WTC11 (cell line): ENCODE data around the gene MAMSTR. TPM values are rescaled to one million over a fixed set of nuclear protein-coding genes. Genes with fewer than 3 reads are reported as not detected.

Experiments used
- ATAC-seq: fragments of 200-7000 bp; cut with Tn5 transposase; 2 replicates; pipeline ENCODE4 v1.10.0; 2021; ENCODE audit warnings: mild to moderate bottlenecking, moderate library complexity
- CTCF ChIA-PET: fragments of 300-600 bp; sonication (Branson Sonifier 250); formaldehyde crosslinking; loops from one replicate; lab custom pipeline; 2021; ENCODE audit warnings: antibody characterized with exemption; lab: Charles Lee
- POLR2A ChIA-PET: fragments of 350-600 bp; sonication (Branson Sonifier 250); formaldehyde crosslinking; loops from one replicate; lab custom pipeline; 2021; ENCODE audit warnings: antibody characterized with exemption; lab: Charles Lee
- DNase-seq: peaks from one replicate; pipeline ENCODE4 v3.0.0; 2021; ENCODE audit warnings: low spot score
- H3K27ac Mint-ChIP-seq: 2 replicates; pipeline ENCODE4 v1.8.0; 2021; ENCODE audit warnings: mixed read lengths
- H3K27me3 Mint-ChIP-seq: 2 replicates; pipeline ENCODE4 v1.8.0; 2021; ENCODE audit warnings: low read depth, mild to moderate bottlenecking, moderate library complexity, mixed read lengths
- H3K36me3 Mint-ChIP-seq: 2 replicates; pipeline ENCODE4 v1.8.0; 2021; ENCODE audit warnings: mixed read lengths
- H3K4me1 Mint-ChIP-seq: 2 replicates; pipeline ENCODE4 v1.8.0; 2022; ENCODE audit warnings: mixed read lengths
- H3K4me3 Mint-ChIP-seq: 2 replicates; pipeline ENCODE4 v1.8.0; 2021; ENCODE audit warnings: mild to moderate bottlenecking, moderate library complexity, mixed read lengths
- H3K9me3 Mint-ChIP-seq: 2 replicates; pipeline ENCODE4 v1.8.0; 2021; ENCODE audit warnings: mixed read lengths
- EMX1 ChIP-seq: fragments of 250-450 bp; sonication (Bioruptor Pico); IDR thresholded peaks from 2 replicates; pipeline ENCODE4 v1.8.0; 2021; ENCODE audit warnings: mild to moderate bottlenecking
- ETV6 ChIP-seq: sonication (generic); formaldehyde crosslinking; IDR thresholded peaks from 2 replicates; pipeline ENCODE4 v1.8.1; 2022; ENCODE audit warnings: mild to moderate bottlenecking, missing genetic modification reagents
- FOXJ3 ChIP-seq: sonication (generic); formaldehyde crosslinking; IDR thresholded peaks from 2 replicates; pipeline ENCODE4 v1.9.0; 2021; ENCODE audit warnings: missing genetic modification reagents, mild to moderate bottlenecking, borderline replicate concordance
- FOXK1 ChIP-seq: sonication (generic); formaldehyde crosslinking; IDR thresholded peaks from 2 replicates; pipeline ENCODE4 v1.8.0; 2022; ENCODE audit warnings: mild to moderate bottlenecking, moderate library complexity, missing genetic modification reagents
- IRF1 ChIP-seq: sonication (generic); formaldehyde crosslinking; IDR thresholded peaks from 2 replicates; pipeline ENCODE4 v1.8.0; 2023; ENCODE audit warnings: missing genetic modification reagents
- IRF2 ChIP-seq: sonication (generic); formaldehyde crosslinking; IDR thresholded peaks from 2 replicates; pipeline ENCODE4 v1.8.0; 2022; ENCODE audit warnings: low read depth, missing genetic modification reagents, borderline replicate concordance
- RELA ChIP-seq: sonication (generic); formaldehyde crosslinking; IDR thresholded peaks from 2 replicates; pipeline ENCODE4 v1.8.1; 2022; ENCODE audit warnings: missing genetic modification reagents, mild to moderate bottlenecking, borderline replicate concordance
- STAT6 ChIP-seq: sonication (generic); formaldehyde crosslinking; conservative IDR thresholded peaks from 2 replicates; pipeline ENCODE4 v1.8.1; 2023; ENCODE audit warnings: mild to moderate bottlenecking, low read depth, missing genetic modification reagents, moderate library complexity
- TCF7 ChIP-seq: sonication (generic); formaldehyde crosslinking; IDR thresholded peaks from 2 replicates; pipeline ENCODE4 v1.8.0; 2022; ENCODE audit warnings: mild to moderate bottlenecking, low read depth, missing genetic modification reagents, moderate library complexity
- ZMAT4 ChIP-seq: fragments of 250-450 bp; sonication (Bioruptor Pico); IDR thresholded peaks from 2 replicates; pipeline ENCODE4 v1.9.0; 2021; ENCODE audit warnings: mild to moderate bottlenecking
- ZNF121 ChIP-seq: sonication (generic); formaldehyde crosslinking; IDR thresholded peaks from 2 replicates; pipeline ENCODE4 v1.8.0; 2023; ENCODE audit warnings: missing genetic modification reagents
- ZNF219 ChIP-seq: sonication (generic); formaldehyde crosslinking; IDR thresholded peaks from 2 replicates; pipeline ENCODE4 v1.8.0; 2023; ENCODE audit warnings: missing genetic modification reagents, mild to moderate bottlenecking, borderline replicate concordance
- ZNF281 ChIP-seq: sonication (generic); formaldehyde crosslinking; IDR thresholded peaks from 2 replicates; pipeline ENCODE4 v1.8.0; 2023; ENCODE audit warnings: mild to moderate bottlenecking, missing genetic modification reagents
- ZNF423 ChIP-seq: fragments of 250-450 bp; sonication (Bioruptor Pico); IDR thresholded peaks from 2 replicates; pipeline ENCODE4 v2.1.2; 2022; ENCODE audit warnings: mild to moderate bottlenecking, moderate library complexity
- total RNA-seq: library from RNA; stranded (reverse); gene quantifications from 3 replicates; pipeline ENCODE4 v1.2.3, GENCODE V29; 2021
- TF ChIP-seq, protein P1 (sequence below): fragments of 250-450 bp; sonication (Bioruptor Pico); IDR thresholded peaks from 2 replicates; pipeline ENCODE4 v1.9.0; 2021; ENCODE audit warnings: mild to moderate bottlenecking, borderline replicate concordance
- TF ChIP-seq, protein P2 (sequence below): sonication (generic); formaldehyde crosslinking; IDR thresholded peaks from 2 replicates; pipeline ENCODE4 v1.8.1; 2022; ENCODE audit warnings: mild to moderate bottlenecking, missing genetic modification reagents, moderate library complexity, borderline replicate concordance
- TF ChIP-seq, protein P3 (sequence below): sonication (generic); formaldehyde crosslinking; IDR thresholded peaks from 2 replicates; pipeline ENCODE4 v1.8.0; 2022; ENCODE audit warnings: mild to moderate bottlenecking, missing genetic modification reagents

Gene MAMSTR
- total RNA-seq, 1 experiment from 2014 or later: 1.4 TPM

DNA sequence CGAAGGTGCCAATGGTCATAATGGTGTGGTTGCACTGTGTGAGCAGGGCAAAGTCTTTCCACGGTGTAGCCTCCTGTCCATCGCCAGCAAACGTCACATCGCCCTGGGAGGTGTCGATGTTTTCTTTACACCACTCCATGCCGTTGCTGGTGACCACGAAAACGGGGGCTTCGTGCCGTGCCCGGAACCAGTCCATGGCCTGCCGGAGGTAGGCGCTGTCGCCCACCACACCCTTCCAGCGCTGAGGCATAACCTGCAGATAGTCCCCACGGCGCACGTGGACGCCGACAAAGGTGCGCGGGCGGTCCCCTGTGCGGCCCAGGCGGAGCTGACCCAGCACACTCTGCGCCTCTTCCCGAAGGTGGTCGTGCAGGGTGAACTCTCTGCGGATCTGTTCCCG is 30.8 kb upstream of the MAMSTR start (continued):
- TF ChIP-seq, protein P1, sequence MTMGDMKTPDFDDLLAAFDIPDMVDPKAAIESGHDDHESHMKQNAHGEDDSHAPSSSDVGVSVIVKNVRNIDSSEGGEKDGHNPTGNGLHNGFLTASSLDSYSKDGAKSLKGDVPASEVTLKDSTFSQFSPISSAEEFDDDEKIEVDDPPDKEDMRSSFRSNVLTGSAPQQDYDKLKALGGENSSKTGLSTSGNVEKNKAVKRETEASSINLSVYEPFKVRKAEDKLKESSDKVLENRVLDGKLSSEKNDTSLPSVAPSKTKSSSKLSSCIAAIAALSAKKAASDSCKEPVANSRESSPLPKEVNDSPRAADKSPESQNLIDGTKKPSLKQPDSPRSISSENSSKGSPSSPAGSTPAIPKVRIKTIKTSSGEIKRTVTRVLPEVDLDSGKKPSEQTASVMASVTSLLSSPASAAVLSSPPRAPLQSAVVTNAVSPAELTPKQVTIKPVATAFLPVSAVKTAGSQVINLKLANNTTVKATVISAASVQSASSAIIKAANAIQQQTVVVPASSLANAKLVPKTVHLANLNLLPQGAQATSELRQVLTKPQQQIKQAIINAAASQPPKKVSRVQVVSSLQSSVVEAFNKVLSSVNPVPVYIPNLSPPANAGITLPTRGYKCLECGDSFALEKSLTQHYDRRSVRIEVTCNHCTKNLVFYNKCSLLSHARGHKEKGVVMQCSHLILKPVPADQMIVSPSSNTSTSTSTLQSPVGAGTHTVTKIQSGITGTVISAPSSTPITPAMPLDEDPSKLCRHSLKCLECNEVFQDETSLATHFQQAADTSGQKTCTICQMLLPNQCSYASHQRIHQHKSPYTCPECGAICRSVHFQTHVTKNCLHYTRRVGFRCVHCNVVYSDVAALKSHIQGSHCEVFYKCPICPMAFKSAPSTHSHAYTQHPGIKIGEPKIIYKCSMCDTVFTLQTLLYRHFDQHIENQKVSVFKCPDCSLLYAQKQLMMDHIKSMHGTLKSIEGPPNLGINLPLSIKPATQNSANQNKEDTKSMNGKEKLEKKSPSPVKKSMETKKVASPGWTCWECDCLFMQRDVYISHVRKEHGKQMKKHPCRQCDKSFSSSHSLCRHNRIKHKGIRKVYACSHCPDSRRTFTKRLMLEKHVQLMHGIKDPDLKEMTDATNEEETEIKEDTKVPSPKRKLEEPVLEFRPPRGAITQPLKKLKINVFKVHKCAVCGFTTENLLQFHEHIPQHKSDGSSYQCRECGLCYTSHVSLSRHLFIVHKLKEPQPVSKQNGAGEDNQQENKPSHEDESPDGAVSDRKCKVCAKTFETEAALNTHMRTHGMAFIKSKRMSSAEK (CRISPR knock-in tag): no peak
- TF ChIP-seq ZNF219: no peak
- no peak for TF ChIP-seq ZNF423 (CRISPR knock-in tag)

DNA sequence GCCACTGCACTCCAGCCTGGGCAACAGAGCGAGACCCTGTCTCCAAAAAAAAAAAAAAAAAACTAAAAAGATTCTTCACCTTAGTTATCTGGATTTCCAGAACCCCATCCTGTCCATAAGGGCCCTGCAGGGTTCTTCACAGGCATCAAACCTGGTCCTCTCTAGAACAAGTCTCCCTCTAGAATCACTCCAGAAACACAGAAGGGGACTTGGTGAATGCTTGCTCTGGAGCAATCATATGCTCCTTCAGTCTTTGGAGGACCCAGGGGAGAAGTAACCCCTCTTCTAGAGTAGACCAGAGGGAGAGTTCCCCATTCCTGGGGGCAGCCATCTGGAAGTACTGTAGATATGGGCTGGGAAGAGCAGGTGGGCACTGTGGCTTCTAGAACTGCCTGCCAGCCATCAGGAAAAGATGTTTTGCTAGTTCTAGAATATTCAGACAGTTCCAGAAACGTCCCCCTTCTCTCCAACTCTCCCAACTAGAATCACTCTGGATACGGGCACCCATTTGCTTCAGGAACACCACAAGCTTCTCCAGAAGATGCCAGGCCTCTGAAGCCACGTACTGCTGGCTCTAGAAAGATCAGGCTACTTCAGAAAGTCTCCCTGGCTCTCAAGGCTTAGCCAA is 30.2 kb upstream of the MAMSTR start:
- Mint-ChIP-seq H3K27me3 (peaks cover 14% of the 10 kb centered on the region), H3K36me3 (peaks cover 18% of the 10 kb centered on the region; the same call in 1 of the 2 replicates), H3K27ac (no peak overlapping the region), H3K9me3 (no peaks in the 10 kb centered on the region), H3K4me1 (peaks cover 43% of the 10 kb centered on the region), H3K4me3 (no peak overlapping the region)
- POLR2A ChIA-PET: no interaction called here
- CTCF ChIA-PET: no interaction called here
- no peak for DNase-seq
- no peak for ATAC-seq
- no peak for TF ChIP-seq IRF2 (CRISPR knock-in tag)
- no peak for TF ChIP-seq STAT6 (CRISPR knock-in tag)

DNA sequence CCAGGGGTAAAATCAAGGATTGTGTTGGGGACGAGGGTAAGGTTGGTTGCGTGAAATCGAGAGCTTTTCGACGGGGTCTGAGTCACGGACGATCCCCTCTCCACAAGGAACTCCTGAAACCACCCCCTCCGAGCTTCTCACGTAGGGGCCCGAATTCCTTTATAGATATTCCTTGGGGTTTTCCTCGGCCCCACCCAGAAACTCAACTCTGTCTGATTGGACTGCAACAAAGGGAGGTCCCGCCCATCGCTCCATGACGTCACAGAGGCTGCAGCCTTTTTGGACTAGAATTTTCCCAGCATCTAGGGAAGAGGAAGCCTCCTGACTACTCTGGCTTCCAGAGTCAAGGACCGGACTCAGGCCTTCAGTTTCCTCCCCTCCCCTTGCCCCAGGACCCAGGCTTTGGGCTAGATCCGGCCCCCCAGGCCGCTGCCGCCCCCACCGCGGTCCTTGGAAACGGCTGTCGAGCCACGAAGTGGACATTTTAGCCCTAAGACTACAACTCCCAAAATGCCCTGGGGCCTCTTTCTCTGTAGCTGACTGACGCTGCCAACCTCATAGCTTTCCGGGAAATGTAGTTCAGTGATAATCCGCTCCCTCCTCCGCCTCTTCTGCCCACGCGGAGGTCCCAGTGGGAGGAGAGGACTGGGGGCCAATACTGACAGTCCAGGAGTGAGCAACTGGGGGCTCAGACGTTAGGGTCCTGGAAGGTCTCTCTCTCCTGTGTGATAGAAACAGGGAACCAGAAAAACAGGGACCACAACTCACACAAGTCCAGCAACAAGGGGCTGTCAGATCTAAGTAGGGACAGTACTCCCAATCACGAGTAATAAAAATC is 27.4 kb upstream of the MAMSTR start, which contains the start of gene IZUMO1:
TSS of gene IZUMO1 (minus strand) at position 172 of the 838 bp plus-strand sequence. CDS start 1,050 bp downstream, outside the sequence.
- Mint-ChIP-seq H3K27me3 (peaks cover 19% of the 10 kb centered on the region), H3K36me3 (peaks cover 18% of the 10 kb centered on the region; the same call in 1 of the 2 replicates), H3K4me3 (peak within 1 kb of the TSS; percentile 71), H3K9me3 (no peaks in the 10 kb centered on the region), H3K4me1 (peaks cover 27% of the 10 kb centered on the region), H3K27ac (peak within 1 kb of the TSS; percentile 97)
- ATAC-seq (peak; percentile 76), DNase-seq (peak; percentile 91)
- POLR2A ChIA-PET: interaction anchor here (1.0 to 1.5 kb wide), 5 partner anchors 8 to 51 kb away, joined by 3 to 5 read pairs (median 4); partner anchors contain the start of gene FUT2
- CTCF ChIA-PET: interaction anchor here (0.5 to 3.4 kb wide), 15 partner anchors 8 to 699 kb away, joined by 3 to 14 read pairs (median 4); partner anchors contain the start of genes CA11, FUT2, GYS1 and KDELR1
- TF ChIP-seq ETV6 (CRISPR knock-in tag) (no peak), IRF1 (CRISPR knock-in tag) (no peak), ZNF121 (CRISPR knock-in tag) (no peak), ZNF281 (CRISPR knock-in tag) (no peak), TCF7 (CRISPR knock-in tag) (no peak), ZNF423 (CRISPR knock-in tag) (no peak), FOXK1 (CRISPR knock-in tag) (no peak), ZMAT4 (peak; percentile 55), FOXJ3 (CRISPR knock-in tag) (no peak), EMX1 (CRISPR knock-in tag) (0 out of 2 replicates have a peak, but pooled peaks have one; percentile 21), RELA (no peak)
- TF ChIP-seq, protein P2, sequence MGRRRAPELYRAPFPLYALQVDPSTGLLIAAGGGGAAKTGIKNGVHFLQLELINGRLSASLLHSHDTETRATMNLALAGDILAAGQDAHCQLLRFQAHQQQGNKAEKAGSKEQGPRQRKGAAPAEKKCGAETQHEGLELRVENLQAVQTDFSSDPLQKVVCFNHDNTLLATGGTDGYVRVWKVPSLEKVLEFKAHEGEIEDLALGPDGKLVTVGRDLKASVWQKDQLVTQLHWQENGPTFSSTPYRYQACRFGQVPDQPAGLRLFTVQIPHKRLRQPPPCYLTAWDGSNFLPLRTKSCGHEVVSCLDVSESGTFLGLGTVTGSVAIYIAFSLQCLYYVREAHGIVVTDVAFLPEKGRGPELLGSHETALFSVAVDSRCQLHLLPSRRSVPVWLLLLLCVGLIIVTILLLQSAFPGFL: no peak
- TF ChIP-seq, protein P3, sequence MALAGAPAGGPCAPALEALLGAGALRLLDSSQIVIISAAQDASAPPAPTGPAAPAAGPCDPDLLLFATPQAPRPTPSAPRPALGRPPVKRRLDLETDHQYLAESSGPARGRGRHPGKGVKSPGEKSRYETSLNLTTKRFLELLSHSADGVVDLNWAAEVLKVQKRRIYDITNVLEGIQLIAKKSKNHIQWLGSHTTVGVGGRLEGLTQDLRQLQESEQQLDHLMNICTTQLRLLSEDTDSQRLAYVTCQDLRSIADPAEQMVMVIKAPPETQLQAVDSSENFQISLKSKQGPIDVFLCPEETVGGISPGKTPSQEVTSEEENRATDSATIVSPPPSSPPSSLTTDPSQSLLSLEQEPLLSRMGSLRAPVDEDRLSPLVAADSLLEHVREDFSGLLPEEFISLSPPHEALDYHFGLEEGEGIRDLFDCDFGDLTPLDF: no peak
